ENCODE data around the gene RPL19.

DNA sequence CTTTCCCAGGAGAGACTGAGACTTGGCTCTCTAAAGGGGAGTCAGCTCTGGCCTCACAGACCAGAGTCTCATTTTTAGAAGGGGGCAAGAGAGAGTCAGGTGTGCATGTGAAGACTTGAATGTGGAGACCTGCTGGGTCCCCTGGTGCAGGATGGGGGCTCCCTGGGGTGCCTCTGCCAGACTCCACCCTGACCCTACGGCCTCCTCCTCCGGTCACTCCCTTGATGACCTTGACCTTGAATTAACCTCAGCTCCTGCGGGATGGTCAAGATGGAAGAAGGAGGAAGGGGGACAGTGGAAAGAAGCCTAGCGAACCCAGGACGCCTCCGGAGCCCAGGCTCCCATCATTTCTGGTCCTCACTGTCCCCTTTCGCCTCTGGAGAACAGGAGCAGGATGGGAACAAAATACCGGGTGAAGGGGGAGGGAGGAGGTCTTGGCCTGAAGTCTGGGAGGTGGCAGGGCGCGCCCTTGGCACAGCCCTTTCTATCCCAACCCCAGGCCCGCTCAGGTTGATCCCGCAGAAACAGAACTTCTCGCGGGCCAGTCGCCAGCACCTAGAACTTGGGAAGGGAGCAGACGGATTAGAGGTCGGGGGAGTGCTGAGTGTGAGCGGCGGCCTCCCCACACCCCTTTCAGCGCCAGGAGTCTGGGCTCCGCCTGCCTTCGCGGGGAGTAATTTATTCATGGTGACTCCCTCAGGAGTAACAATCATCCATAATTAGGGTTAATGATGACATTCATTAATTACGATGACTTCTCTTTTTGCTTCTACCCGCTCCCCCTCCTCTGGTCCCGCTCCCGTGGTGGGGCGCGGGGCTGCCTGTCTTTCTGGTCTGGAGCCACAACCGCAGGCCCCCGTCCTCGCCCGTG lies 24.1 kb downstream of the RPL19 start:
- TF ChIP-seq, protein P1, sequence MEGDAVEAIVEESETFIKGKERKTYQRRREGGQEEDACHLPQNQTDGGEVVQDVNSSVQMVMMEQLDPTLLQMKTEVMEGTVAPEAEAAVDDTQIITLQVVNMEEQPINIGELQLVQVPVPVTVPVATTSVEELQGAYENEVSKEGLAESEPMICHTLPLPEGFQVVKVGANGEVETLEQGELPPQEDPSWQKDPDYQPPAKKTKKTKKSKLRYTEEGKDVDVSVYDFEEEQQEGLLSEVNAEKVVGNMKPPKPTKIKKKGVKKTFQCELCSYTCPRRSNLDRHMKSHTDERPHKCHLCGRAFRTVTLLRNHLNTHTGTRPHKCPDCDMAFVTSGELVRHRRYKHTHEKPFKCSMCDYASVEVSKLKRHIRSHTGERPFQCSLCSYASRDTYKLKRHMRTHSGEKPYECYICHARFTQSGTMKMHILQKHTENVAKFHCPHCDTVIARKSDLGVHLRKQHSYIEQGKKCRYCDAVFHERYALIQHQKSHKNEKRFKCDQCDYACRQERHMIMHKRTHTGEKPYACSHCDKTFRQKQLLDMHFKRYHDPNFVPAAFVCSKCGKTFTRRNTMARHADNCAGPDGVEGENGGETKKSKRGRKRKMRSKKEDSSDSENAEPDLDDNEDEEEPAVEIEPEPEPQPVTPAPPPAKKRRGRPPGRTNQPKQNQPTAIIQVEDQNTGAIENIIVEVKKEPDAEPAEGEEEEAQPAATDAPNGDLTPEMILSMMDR (IDR thresholded peaks at IDR 0.05): no peak
- no peak for TF ChIP-seq POLR2A (IDR thresholded peaks at IDR 0.05)

All from lower leg skin (tissue), 3 donors.